ENCODE results near the gene MYOT.

DNA sequence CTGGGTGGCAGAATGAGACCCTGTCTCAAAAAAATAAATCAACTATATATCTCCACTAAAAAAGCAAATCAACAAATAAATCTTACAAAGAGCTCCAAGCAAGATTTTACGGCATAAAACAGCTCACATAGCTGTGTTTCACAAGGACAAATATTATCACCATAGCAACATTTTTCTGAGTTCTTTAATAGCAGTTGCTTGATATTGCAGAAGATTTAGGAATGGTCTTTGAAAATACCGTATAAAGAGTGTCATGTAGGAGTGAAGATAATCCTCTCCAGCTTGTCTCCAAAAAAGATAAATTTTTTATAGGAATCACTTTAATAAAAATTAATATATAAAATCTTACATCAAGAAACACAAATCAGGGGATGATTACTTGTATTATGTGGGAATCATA is 36.6 kb upstream of the MYOT start:
- TF ChIP-seq, protein P1, sequence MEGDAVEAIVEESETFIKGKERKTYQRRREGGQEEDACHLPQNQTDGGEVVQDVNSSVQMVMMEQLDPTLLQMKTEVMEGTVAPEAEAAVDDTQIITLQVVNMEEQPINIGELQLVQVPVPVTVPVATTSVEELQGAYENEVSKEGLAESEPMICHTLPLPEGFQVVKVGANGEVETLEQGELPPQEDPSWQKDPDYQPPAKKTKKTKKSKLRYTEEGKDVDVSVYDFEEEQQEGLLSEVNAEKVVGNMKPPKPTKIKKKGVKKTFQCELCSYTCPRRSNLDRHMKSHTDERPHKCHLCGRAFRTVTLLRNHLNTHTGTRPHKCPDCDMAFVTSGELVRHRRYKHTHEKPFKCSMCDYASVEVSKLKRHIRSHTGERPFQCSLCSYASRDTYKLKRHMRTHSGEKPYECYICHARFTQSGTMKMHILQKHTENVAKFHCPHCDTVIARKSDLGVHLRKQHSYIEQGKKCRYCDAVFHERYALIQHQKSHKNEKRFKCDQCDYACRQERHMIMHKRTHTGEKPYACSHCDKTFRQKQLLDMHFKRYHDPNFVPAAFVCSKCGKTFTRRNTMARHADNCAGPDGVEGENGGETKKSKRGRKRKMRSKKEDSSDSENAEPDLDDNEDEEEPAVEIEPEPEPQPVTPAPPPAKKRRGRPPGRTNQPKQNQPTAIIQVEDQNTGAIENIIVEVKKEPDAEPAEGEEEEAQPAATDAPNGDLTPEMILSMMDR (IDR thresholded peaks at IDR 0.05): no peak
- no peak for TF ChIP-seq POLR2A (IDR thresholded peaks at IDR 0.05)
- no peak for TF ChIP-seq EP300 (IDR thresholded peaks at IDR 0.05)

Measured in ovary (tissue), 3 donors.